ENCODE results near the gene TMEM116.
A peak's percentile ranks its signal among the peaks of the same experiment; 100 is the strongest.

The TMEM116 gene

DNA sequence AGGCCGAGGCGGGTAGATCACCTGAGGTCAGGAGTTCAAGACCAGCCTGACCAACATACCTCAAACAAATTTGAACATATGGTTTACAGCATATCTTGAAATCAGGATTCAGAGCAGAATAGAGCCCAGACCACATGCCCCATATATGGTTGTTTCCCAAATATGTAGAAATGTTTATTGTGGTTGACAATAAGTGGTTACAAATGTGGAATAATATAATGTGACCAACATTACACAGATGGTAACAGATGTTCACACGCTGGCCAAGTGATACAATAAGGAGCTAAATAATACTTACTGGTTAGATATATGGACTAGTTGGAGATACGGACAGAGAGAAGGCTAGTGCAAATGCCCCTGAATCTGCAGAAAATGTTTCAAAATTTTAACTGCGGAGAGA lies 85.6 kb downstream of the TMEM116 start:
- H3K4me3 Mint-ChIP-seq, result no peak overlapping the region
- H3K36me3 Mint-ChIP-seq (ENCODE audit: low read depth), result peaks cover 9% of the 10 kb centered on the region
- H3K9me3 Mint-ChIP-seq, result no peaks in the 10 kb centered on the region
- H3K4me1 Mint-ChIP-seq (ENCODE audit: low read depth), result no peaks in the 10 kb centered on the region
- no peak overlapping the region for H3K27ac Mint-ChIP-seq
- DNase-seq, result no peak
- H3K27me3 Mint-ChIP-seq, result no peaks in the 10 kb centered on the region

DNA sequence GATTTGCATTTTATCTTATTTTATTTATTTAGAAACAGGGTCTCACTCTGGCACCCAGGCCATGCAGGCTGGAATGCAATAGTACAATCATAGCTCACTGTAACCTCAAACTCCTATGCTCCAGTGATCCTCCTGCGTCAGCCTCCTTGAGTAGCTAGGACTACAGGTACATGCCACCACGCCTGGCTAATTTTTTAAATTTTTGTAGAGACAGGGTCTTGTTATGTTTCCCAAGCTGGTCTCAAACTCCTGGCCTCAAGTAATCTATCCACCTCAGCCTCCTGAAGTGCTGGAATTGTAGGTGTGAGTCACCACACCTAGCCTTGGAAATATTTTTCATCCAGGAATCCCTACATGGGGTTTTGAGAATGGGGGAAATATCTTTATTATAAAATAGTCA lies 86.3 kb downstream of the TMEM116 start:
- Mint-ChIP-seq H3K27me3 (no peaks in the 10 kb centered on the region), H3K4me1 (ENCODE audit: low read depth) (no peaks in the 10 kb centered on the region), H3K27ac (no peak overlapping the region), H3K4me3 (no peak overlapping the region), H3K36me3 (ENCODE audit: low read depth) (peaks cover 4% of the 10 kb centered on the region), H3K9me3 (no peaks in the 10 kb centered on the region)
- no peak for DNase-seq

- Mint-ChIP-seq H3K27me3 (no peaks in the 10 kb centered on the region), H3K36me3 (ENCODE audit: low read depth) (no peaks in the 10 kb centered on the region), H3K4me3 (no peak overlapping the region), H3K4me1 (ENCODE audit: low read depth) (no peaks in the 10 kb centered on the region), H3K27ac (no peak overlapping the region), H3K9me3 (no peaks in the 10 kb centered on the region)
- DNase-seq, result no peak
Observed at GRCh38 chr12:111925171-111925570, 87.8 kb downstream of the TMEM116 start.

- peaks cover 3% of the 10 kb centered on the region for H3K4me1 Mint-ChIP-seq (ENCODE audit: low read depth)
- DNase-seq, result no peak
- H3K9me3 Mint-ChIP-seq, result peaks cover 19% of the 10 kb centered on the region
- H3K36me3 Mint-ChIP-seq (ENCODE audit: low read depth), result peaks cover 57% of the 10 kb centered on the region
- no peaks in the 10 kb centered on the region for H3K27me3 Mint-ChIP-seq
- H3K27ac Mint-ChIP-seq, result no peak overlapping the region
- no peak overlapping the region for H3K4me3 Mint-ChIP-seq
Observed at GRCh38 chr12:111907740-111908139, 105.2 kb downstream of the TMEM116 start.

DNA sequence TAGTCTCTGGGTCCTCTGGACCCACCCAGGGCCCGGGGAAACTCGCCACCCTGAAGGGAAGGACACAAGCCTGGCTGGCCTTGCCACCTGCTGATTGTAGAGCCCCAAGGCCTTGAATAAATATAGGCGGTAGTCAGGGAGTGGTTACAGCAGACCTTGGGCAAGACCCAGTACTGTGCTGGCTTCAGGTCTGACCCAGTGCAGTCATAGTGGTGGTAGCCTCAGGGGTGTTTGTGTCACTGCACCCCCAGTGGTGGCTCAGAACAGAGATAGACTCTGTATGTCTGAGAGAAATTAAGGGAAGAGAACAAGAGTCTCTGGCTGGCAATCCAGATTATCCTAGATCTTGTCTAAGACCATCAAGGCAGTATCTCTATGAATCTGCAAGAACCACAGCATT lies 107.5 kb downstream of the TMEM116 start:
- Mint-ChIP-seq H3K9me3 (peaks cover 19% of the 10 kb centered on the region), H3K4me3 (no peak overlapping the region), H3K27me3 (no peaks in the 10 kb centered on the region), H3K4me1 (ENCODE audit: low read depth) (peaks cover 4% of the 10 kb centered on the region), H3K36me3 (ENCODE audit: low read depth) (peaks cover 67% of the 10 kb centered on the region), H3K27ac (no peak overlapping the region)
- DNase-seq, result no peak

DNA sequence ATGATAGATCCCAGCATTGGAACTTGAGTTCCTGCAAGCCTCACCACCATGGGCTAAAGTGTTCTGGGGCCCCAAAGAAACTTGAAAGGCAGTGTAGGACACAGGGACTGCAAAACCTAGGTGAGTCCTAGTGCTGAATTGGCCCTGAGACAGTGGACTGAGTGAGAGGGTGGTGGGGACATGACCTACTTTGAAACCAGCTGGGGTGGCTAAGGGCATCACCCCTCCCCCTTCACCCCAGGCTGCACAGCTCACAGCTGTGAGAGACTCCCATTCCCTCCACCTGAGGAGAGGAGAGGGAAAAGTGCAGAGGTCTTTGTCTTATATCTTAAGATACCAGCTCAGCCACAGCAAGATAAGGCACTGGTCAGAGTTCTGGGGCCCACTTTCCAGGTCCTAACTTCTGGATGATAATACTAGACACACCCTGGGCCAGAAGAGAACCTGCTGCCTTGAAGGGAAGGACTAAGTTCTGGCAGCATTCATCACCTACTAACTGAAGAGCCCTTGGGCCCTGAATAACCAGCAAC lies 108.5 kb downstream of the TMEM116 start:
- H3K4me3 Mint-ChIP-seq, result no peak overlapping the region
- H3K27me3 Mint-ChIP-seq, result no peaks in the 10 kb centered on the region
- peaks cover 70% of the 10 kb centered on the region for H3K36me3 Mint-ChIP-seq (ENCODE audit: low read depth)
- peaks cover 14% of the 10 kb centered on the region for H3K9me3 Mint-ChIP-seq
- peaks cover 2% of the 10 kb centered on the region for H3K4me1 Mint-ChIP-seq (ENCODE audit: low read depth)
- DNase-seq, result no peak
- peak overlapping the region; percentile 40 for H3K27ac Mint-ChIP-seq

- no peaks in the 10 kb centered on the region for H3K27me3 Mint-ChIP-seq
- H3K27ac Mint-ChIP-seq, result no peak overlapping the region
- peaks cover 77% of the 10 kb centered on the region for H3K36me3 Mint-ChIP-seq (ENCODE audit: low read depth)
- peaks cover 2% of the 10 kb centered on the region for H3K4me1 Mint-ChIP-seq (ENCODE audit: low read depth)
- H3K9me3 Mint-ChIP-seq, result peaks cover 3% of the 10 kb centered on the region
- no peak overlapping the region for H3K4me3 Mint-ChIP-seq
- no peak for DNase-seq
Observed at GRCh38 chr12:111901182-111901581, 111.8 kb downstream of the TMEM116 start.

GRCh38 chr12:111894556-111894955 lies 118.4 kb downstream of the TMEM116 start:
- Mint-ChIP-seq H3K27me3 (no peaks in the 10 kb centered on the region), H3K4me3 (no peak overlapping the region), H3K36me3 (ENCODE audit: low read depth) (peaks cover 86% of the 10 kb centered on the region), H3K27ac (no peak overlapping the region), H3K4me1 (ENCODE audit: low read depth) (no peaks in the 10 kb centered on the region), H3K9me3 (no peaks in the 10 kb centered on the region)
- no peak for DNase-seq

DNA sequence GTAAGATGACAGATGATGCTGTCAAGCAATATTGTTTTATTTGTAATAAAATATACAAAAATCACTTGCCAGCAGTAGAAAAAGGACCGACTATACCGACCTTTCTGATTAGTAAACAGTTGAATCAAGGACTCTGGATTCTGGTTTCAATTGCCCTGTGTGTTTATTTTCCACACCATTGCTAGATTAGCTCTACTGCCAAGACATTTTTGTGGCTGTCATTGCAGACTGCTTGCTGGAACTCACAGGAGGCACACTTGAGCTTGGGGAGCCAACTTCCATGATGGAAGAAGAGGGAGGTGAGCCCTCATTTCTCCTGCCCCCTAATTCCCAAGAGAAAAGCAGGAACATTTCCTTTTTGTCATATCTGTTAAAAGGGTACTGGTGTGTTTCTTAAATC lies 119.7 kb downstream of the TMEM116 start:
- Mint-ChIP-seq H3K36me3 (ENCODE audit: low read depth) (peaks cover 86% of the 10 kb centered on the region), H3K9me3 (no peaks in the 10 kb centered on the region), H3K4me3 (no peak overlapping the region), H3K27me3 (no peaks in the 10 kb centered on the region), H3K27ac (no peak overlapping the region), H3K4me1 (ENCODE audit: low read depth) (no peaks in the 10 kb centered on the region)
- DNase-seq, result no peak

DNA sequence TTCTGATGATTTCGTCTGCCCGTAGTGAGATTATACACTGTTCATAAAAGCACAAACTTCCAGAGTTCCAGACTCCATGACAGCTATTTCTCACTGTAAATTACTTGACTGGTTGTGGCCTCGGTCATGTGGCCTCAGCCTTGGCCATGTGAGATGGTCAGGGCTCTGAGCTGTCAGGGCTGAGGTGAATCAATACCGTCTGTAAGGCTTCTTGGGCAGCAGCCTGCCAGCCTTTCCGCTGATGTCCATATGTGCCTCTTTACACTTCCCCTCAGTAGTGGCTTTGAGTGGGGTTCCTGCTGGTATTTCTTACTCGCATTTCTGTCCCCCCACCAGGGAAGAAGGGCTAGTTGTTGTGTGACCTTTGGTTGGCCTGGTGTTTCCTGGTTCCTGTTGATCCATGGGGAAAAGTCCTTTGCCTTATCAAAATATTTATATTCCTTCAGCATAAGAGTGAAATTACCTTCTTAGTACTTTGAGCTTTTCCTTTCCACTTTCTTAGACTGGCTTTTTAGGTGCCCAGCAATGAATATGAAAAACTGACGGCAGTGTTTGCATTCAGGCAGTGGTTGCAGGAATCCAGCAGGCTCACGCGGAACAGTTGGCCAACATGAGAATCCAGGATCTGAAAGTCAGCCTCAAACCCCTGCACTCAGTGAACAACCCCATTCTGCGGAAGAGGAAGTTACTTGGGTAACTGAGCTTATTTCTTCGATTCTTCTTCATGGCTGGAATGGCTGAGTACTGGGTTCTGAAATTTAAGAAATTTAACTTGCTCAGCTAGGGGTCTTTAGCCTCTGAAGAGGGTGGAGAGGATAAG lies 124.8 kb downstream of the TMEM116 start:
- peaks cover 94% of the 10 kb centered on the region for H3K36me3 Mint-ChIP-seq (ENCODE audit: low read depth)
- H3K27ac Mint-ChIP-seq, result peak overlapping the region; percentile 22
- H3K4me3 Mint-ChIP-seq, result no peak overlapping the region
- H3K9me3 Mint-ChIP-seq, result no peaks in the 10 kb centered on the region
- no peaks in the 10 kb centered on the region for H3K4me1 Mint-ChIP-seq (ENCODE audit: low read depth)
- H3K27me3 Mint-ChIP-seq, result no peaks in the 10 kb centered on the region
- DNase-seq, result no peak

GRCh38 chr12:111886662-111887545 lies 126.1 kb downstream of the TMEM116 start:
- peak overlapping the region; percentile 1 for H3K27ac Mint-ChIP-seq
- H3K4me1 Mint-ChIP-seq (ENCODE audit: low read depth), result no peaks in the 10 kb centered on the region
- peaks cover 95% of the 10 kb centered on the region for H3K36me3 Mint-ChIP-seq (ENCODE audit: low read depth)
- H3K27me3 Mint-ChIP-seq, result no peaks in the 10 kb centered on the region
- no peaks in the 10 kb centered on the region for H3K9me3 Mint-ChIP-seq
- H3K4me3 Mint-ChIP-seq, result no peak overlapping the region
- DNase-seq, result no peak

DNA sequence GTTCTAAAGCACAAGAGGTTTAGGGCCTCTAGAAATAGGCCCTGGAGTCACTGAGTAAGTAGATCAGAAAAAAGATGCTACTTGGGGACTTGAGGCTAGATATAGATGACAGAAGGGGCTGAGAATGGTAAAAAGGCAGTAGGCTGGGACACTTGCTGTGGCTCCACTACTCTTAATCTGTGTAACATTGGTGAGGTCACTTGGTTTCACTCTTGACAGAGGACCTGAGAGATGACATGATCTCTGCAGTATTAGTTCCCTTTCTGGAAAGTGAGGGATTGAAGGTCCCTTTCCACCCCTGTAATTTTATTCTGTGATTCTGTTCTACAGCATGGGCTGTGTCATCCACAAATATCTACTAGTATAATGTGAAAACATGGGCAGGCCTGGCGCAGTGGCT lies 131.2 kb downstream of the TMEM116 start:
- Mint-ChIP-seq H3K4me1 (ENCODE audit: low read depth) (no peaks in the 10 kb centered on the region), H3K27ac (peak overlapping the region; percentile 37), H3K27me3 (no peaks in the 10 kb centered on the region), H3K4me3 (no peak overlapping the region), H3K36me3 (ENCODE audit: low read depth) (peaks cover 94% of the 10 kb centered on the region), H3K9me3 (no peaks in the 10 kb centered on the region)
- no peak for DNase-seq
